Karpas-422 (cell line): ENCODE results near the gene PSMD6. TPM values are rescaled to one million over a fixed set of nuclear protein-coding genes. Genes with fewer than 3 reads are reported as not detected.

Experiments used
- DNase-seq: peaks from one replicate; pipeline ENCODE4 v3.0.0-alpha.2; 2015
- H2AFZ ChIP-seq: fragments of 200-600 bp; sonication (generic); 2 replicates; pipeline ENCODE4 v1.6.1; 2014; ENCODE audit warnings: antibody characterized with exemption, low read length, mixed read lengths
- H3K27ac ChIP-seq: fragments of 200-600 bp; sonication (generic); 2 replicates; pipeline ENCODE4 v1.5.1; 2014; ENCODE audit warnings: mild to moderate bottlenecking, low read length, moderate library complexity
- H3K27me3 ChIP-seq: fragments of 200-600 bp; sonication (generic); 2 replicates; pipeline ENCODE4 v1.6.1; 2014; ENCODE audit warnings: low read length, mixed read lengths
- H3K36me3 ChIP-seq: fragments of 200-600 bp; sonication (generic); 2 replicates; pipeline ENCODE4 v1.6.1; 2014; ENCODE audit warnings: low read length, mixed read lengths; ENCODE audit not compliant: insufficient read depth
- H3K4me1 ChIP-seq: fragments of 200-600 bp; sonication (generic); 2 replicates; pipeline ENCODE4 v1.6.1; 2014; ENCODE audit warnings: mild to moderate bottlenecking, low read length, mixed read lengths
- H3K4me2 ChIP-seq: fragments of 200-600 bp; sonication (generic); 2 replicates; pipeline ENCODE4 v1.6.1; 2014; ENCODE audit warnings: low read length, low read depth, mild to moderate bottlenecking; ENCODE audit not compliant: poor library complexity, severe bottlenecking
- H3K4me3 ChIP-seq: fragments of 200-600 bp; sonication (generic); 2 replicates; pipeline ENCODE4 v1.5.1; 2014; ENCODE audit warnings: mild to moderate bottlenecking, antibody characterized with exemption, low read length, mixed read lengths
- H3K79me2 ChIP-seq: fragments of 200-600 bp; sonication (generic); 2 replicates; pipeline ENCODE4 v1.6.1; 2014; ENCODE audit warnings: mild to moderate bottlenecking, low read length, mixed read lengths
- H3K9ac ChIP-seq: fragments of 200-600 bp; sonication (generic); 2 replicates; pipeline ENCODE4 v1.6.0; 2014; ENCODE audit warnings: low read length
- H3K9me2 ChIP-seq: fragments of 200-600 bp; sonication (generic), shearing (Covaris generic); replicated peaks from 2 replicates; pipeline ENCODE4 v1.6.0; 2014; ENCODE audit warnings: mild to moderate bottlenecking, low read length, moderate library complexity; ENCODE audit not compliant: insufficient read depth
- H3K9me3 ChIP-seq: fragments of 300-700, 200-600 bp; sonication (generic); 2 replicates; pipeline ENCODE4 v1.6.1; 2014; ENCODE audit warnings: low read length, mixed read lengths
- H4K20me1 ChIP-seq: fragments of 200-600 bp; sonication (generic); 2 replicates; pipeline ENCODE4 v1.6.1; 2014; ENCODE audit warnings: mild to moderate bottlenecking, antibody characterized with exemption, low read length, low read depth; ENCODE audit not compliant: insufficient read depth
- total RNA-seq: library from RNA; depleted of rRNA; stranded (reverse); fragments of >200 nt; shearing (Covaris generic); gene quantifications from 2 replicates; pipeline ENCODE4 v1.2.3, GENCODE V29; 2014; ENCODE audit warnings: low replicate concordance

PSMD6 gene
- total RNA-seq, 1 experiment from 2014 or later, result 95.6 TPM

DNA sequence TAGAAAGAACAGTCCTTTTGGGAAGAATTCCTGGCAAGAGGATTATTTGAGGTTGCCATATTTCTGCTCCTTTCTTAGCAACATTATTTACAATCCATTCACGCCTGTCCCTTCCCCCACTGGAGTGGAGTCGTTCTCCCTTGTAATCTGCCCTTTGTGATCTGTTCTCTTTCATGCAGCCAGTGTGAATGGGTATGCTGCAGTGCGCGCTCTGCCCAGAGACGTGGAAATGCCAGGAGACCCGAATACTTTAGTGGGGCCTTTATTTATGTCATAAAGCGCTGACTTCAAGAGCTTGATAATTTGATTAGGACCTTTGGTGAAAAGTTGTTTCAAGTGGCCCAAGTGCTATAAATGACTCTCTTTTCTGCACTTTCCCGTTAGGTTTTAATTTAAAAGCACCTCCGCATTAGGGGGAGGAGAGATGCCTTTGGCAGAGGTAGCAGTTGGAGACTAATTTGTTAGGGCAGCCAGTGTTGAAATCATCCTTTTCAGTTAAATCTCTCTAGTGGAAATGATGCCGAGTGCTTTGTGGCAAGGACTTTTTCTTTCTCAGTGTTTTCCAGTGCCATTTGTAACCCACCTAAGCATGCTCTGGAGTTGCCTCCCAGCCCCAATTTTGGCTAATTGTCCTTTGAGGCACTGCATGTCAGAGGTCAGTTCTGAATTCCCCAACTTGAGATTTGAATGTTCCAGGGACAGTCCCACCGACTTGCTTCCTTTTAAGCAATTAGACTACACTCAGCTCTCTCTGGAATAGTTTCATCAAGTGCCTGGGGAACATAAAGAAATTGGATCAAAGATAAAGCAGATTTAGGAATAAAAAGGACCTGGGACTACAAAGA, 52.4 kb downstream of the PSMD6 start:
- DNase-seq, result no peak
- Histone ChIP-seq H3K4me2 (no peak overlapping the region), H3K9ac (no peak overlapping the region), H3K9me2 (no peaks in the 10 kb centered on the region), H3K79me2 (peaks cover 99% of the 10 kb centered on the region), H3K36me3 (peaks cover 3% of the 10 kb centered on the region; the same call in 1 of the 2 replicates), H3K9me3 (no peaks in the 10 kb centered on the region), H3K27ac (no peak overlapping the region), H3K4me1 (peaks cover 34% of the 10 kb centered on the region), H3K27me3 (no peaks in the 10 kb centered on the region), H2AFZ (no peak overlapping the region), H3K4me3 (no peak overlapping the region), H4K20me1 (peaks cover 4% of the 10 kb centered on the region; the same call in 1 of the 2 replicates)

GRCh38 chr3:63969876-63970275, 53.4 kb downstream of the PSMD6 start:
- no peak for DNase-seq
- H3K9me3 ChIP-seq, result no peaks in the 10 kb centered on the region
- peaks cover 4% of the 10 kb centered on the region; the same call in 1 of the 2 replicates for H4K20me1 ChIP-seq
- H3K4me1 ChIP-seq, result peaks cover 44% of the 10 kb centered on the region
- H3K4me2 ChIP-seq, result no peak overlapping the region
- no peak overlapping the region for H3K9ac ChIP-seq
- no peaks in the 10 kb centered on the region for H3K27me3 ChIP-seq
- no peaks in the 10 kb centered on the region for H3K9me2 ChIP-seq
- no peak overlapping the region for H2AFZ ChIP-seq
- no peak overlapping the region for H3K27ac ChIP-seq
- H3K4me3 ChIP-seq, result no peak overlapping the region
- peaks cover 3% of the 10 kb centered on the region; the same call in 1 of the 2 replicates for H3K36me3 ChIP-seq
- peaks cover 99% of the 10 kb centered on the region for H3K79me2 ChIP-seq

- Histone ChIP-seq H3K4me1 (peaks cover 54% of the 10 kb centered on the region), H3K9me3 (no peaks in the 10 kb centered on the region), H3K27ac (no peak overlapping the region; the same call in 1 of the 2 replicates), H3K79me2 (peaks cover 99% of the 10 kb centered on the region), H3K9me2 (no peaks in the 10 kb centered on the region), H3K4me3 (no peak overlapping the region), H3K9ac (no peak overlapping the region), H3K4me2 (no peak overlapping the region), H4K20me1 (peaks cover 4% of the 10 kb centered on the region; the same call in 1 of the 2 replicates), H3K27me3 (no peaks in the 10 kb centered on the region), H2AFZ (no peak overlapping the region), H3K36me3 (peaks cover 3% of the 10 kb centered on the region; the same call in 1 of the 2 replicates)
- DNase-seq, result no peak
These were observed 54.5 kb downstream of the PSMD6 start for GRCh38 chr3:63968612-63969350.

DNA sequence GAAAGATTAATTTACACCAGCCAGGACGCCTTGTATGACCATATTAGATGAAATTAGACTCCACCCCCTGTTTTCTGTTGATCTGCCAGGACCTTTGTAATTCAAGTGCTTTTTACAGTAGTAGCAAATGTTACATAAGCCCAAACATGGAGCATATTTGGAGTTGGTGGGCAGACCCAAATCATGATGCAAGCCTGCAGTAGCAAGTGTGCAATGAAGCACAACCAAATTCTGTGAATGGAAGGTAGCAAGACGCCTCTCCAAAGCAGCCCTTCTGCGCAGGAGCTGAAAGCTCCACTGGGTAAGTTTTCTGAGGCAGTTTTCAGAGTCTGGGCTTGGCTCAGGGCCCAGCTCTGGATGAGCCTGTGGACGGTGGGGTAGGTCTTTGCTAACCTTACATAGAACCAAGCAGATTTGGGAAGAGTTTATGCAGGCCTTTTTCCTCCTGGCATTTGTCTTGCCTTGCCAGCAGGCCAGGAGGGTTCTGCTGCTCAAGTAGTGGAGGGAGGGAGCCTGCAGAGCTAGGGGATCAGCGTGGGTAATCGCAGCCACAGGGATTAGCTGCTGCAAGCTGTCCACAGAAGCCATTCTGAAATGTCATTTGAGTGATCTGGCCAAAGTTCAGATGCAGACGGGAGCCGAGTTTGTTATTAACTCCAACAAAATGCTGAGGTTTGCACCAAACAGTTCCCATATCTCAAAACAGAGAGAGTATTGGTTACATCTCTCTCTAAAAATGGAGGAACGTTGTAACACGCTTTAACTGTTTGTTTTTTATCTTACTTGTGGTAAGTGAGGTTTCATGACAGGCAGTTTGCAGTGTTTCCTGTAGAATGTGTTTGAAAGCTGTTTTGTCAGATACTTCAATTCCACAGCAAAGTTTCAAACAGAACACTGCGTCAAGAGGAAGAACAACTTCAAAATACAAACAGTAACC, 55.4 kb downstream of the PSMD6 start:
- H3K9me2 ChIP-seq, result no peaks in the 10 kb centered on the region
- H3K27ac ChIP-seq, result no peak overlapping the region; the same call in 1 of the 2 replicates
- DNase-seq, result no peak
- peaks cover 99% of the 10 kb centered on the region for H3K79me2 ChIP-seq
- H3K27me3 ChIP-seq, result no peaks in the 10 kb centered on the region
- H2AFZ ChIP-seq, result no peak overlapping the region
- H3K9me3 ChIP-seq, result no peaks in the 10 kb centered on the region
- peaks cover 3% of the 10 kb centered on the region; the same call in 1 of the 2 replicates for H3K36me3 ChIP-seq
- peaks cover 60% of the 10 kb centered on the region for H3K4me1 ChIP-seq
- no peak overlapping the region for H3K4me2 ChIP-seq
- peaks cover 4% of the 10 kb centered on the region; the same call in 1 of the 2 replicates for H4K20me1 ChIP-seq
- no peak overlapping the region for H3K9ac ChIP-seq
- H3K4me3 ChIP-seq, result no peak overlapping the region

- H3K4me2 ChIP-seq, result no peak overlapping the region
- H3K4me3 ChIP-seq, result no peak overlapping the region
- H3K36me3 ChIP-seq, result peaks cover 3% of the 10 kb centered on the region; the same call in 1 of the 2 replicates
- H3K79me2 ChIP-seq, result peaks cover 99% of the 10 kb centered on the region
- H3K4me1 ChIP-seq, result peaks cover 60% of the 10 kb centered on the region
- no peaks in the 10 kb centered on the region for H3K9me2 ChIP-seq
- no peaks in the 10 kb centered on the region for H3K27me3 ChIP-seq
- no peak overlapping the region; the same call in 1 of the 2 replicates for H3K27ac ChIP-seq
- H2AFZ ChIP-seq, result no peak overlapping the region
- no peak for DNase-seq
- no peaks in the 10 kb centered on the region for H3K9me3 ChIP-seq
- H4K20me1 ChIP-seq, result peaks cover 4% of the 10 kb centered on the region; the same call in 1 of the 2 replicates
- no peak overlapping the region for H3K9ac ChIP-seq
These were observed 56.4 kb downstream of the PSMD6 start for GRCh38 chr3:63966871-63967270.

- no peak for DNase-seq
- Histone ChIP-seq H2AFZ (no peak overlapping the region), H3K9me2 (no peaks in the 10 kb centered on the region), H3K36me3 (peaks cover 3% of the 10 kb centered on the region; the same call in 1 of the 2 replicates), H3K79me2 (peaks cover 97% of the 10 kb centered on the region), H3K4me3 (no peak overlapping the region), H3K9ac (no peak overlapping the region), H3K27ac (no peak overlapping the region), H3K27me3 (no peaks in the 10 kb centered on the region), H3K4me2 (no peak overlapping the region), H4K20me1 (peaks cover 4% of the 10 kb centered on the region; the same call in 1 of the 2 replicates), H3K4me1 (peaks cover 60% of the 10 kb centered on the region), H3K9me3 (no peaks in the 10 kb centered on the region)
These were observed 57.3 kb downstream of the PSMD6 start for GRCh38 chr3:63966007-63966406.

- Histone ChIP-seq H3K4me1 (peaks cover 67% of the 10 kb centered on the region), H3K36me3 (peaks cover 3% of the 10 kb centered on the region; the same call in 1 of the 2 replicates), H3K9ac (0 out of 2 replicates have a peak overlapping the region, but pooled peaks have one; percentile 10), H3K9me2 (no peaks in the 10 kb centered on the region), H3K9me3 (no peaks in the 10 kb centered on the region), H3K27ac (no peak overlapping the region), H3K79me2 (peaks cover 95% of the 10 kb centered on the region), H4K20me1 (no peaks in the 10 kb centered on the region), H3K27me3 (no peaks in the 10 kb centered on the region), H2AFZ (no peak overlapping the region), H3K4me2 (no peak overlapping the region), H3K4me3 (no peak overlapping the region)
- DNase-seq, result no peak
These were observed 58.4 kb downstream of the PSMD6 start for GRCh38 chr3:63964681-63965485.
